HG03378 (cell line): ENCODE measurements around the gene ARHGEF4.
A peak's percentile ranks its signal among the peaks of the same experiment; 100 is the strongest.
"Not testable (repeated sequence)": the region's sequence is repeated elsewhere in the genome, so short reads cannot be mapped to it uniquely, and the experiment has no call there.

ENCODE experiments used
- ATAC-seq: cut with Tn5 transposase; IDR thresholded peaks from one replicate; pipeline ENCODE4 v1.9.1; 2021; ENCODE audit warnings: mild to moderate bottlenecking, moderate library complexity; ENCODE audit not compliant: unreplicated experiment

Gene ARHGEF4

DNA sequence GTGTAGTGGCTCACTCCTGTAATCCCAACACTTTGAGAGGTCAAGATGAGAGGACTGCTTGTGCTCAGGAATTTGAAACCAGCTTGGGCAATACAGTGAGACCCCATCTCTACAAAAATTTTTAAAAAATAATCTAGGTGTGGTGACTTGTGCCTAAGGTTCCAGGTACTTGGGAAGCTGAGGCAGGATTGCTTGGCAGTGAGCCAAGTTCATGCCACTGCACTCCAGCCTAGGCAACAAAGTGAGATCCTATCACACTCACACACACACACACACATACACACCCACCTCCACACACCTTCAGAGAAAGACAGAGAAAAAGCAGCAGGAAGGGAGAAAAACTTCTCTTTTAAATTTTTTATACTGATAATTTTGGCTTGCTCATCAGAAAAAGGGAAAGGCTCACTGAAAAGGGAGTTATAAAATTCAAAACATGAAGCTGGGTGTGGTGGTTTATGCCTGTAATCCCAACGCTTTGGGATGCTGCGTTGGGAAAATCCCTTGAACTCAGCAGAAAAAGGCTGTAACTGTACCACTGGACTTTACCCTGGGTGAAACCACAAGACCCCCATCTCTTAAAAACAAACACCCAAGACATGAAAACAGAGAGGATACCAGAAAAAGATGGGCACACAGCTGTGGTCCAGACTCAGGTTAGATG, 230.9 kb downstream of the ARHGEF4 start:
- ATAC-seq: no peak

DNA sequence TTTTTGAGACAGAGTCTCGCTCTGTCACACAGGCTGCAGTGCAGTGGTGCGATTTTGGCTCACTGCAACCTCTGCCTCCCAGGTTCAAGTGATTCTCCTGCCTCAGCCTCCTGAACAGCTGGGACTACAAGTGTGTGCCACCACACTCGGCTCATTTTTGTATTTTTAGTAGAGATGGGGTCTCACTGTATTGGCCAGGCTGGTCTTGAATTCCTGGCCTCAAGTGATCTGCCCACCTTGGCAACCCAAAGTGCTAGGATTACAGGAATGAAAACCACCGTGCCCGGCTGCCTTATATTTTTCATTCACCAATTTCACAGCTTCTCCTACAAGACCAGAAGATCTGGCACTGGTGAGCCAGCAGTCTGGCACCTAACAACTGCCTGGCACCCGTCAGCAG, 231.5 kb downstream of the ARHGEF4 start:
- ATAC-seq: not testable (repeated sequence)

DNA sequence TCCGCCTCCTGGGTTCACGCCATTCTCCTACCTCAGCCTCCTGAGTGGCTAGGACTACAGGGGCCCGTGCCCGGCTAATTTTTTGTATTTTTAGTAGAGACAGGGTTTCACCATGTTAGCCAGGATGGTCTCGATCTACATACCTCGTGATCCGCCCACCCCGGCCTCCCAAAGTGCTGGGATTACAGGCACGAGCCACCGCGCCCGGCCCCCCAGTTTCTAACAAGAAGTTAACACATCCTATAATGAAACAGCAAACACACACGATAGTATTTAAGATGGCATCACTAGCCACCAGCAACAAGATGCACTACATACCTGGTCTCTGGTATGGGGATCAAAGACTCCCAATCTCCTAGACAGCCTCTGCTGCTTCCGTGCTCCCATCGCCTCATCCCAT, 238.9 kb downstream of the ARHGEF4 start:
- not testable (repeated sequence) for ATAC-seq

DNA sequence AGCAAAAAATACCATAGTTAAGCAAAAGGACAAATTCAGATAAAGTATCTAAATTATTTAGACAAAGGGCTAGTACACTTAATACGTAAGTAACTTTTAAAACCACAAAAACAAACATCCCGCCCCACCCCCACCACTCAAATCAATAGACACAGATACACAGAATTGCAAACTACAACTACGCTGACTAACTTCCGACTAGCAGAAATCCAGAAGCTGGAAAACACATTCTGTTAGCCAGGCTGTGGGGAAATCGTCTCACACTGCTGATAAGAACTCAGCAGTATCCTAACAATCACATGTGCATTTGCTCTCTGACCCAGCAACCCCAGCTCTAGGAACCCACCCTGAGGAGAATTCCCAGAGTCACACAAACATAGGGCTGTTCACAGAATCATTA, 240.0 kb downstream of the ARHGEF4 start:
- no peak for ATAC-seq

DNA sequence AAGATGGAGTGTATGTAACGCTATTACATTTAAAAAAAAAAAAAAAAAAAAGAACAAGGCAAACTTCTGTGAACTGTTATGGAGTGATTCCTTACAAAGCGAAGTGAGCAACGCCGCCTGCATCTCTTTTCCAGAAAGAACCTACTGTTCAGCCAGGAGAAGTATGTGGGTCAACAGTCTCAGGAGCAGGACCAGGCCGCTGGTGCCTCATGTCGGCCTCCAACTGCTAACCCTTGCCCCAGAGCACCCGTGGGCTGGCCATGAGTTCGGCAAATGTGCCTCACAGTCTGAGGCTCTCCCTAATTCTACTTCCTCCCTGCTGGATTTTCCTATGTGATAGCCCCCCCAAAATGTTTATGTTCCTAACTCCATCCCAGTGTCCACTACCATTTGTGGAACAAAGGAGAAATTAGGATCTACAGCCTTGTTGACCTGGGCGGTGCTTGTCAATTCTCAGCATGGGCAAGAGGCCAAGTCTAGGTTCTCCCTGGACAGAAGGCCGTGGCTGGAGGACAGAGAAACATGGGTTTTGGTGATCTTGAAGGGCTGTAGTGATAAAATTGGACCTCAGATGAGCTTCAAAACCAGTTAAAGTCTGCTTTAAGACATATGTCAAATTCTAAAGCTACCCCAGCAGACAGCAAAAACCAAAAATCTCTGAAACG, 240.6 kb downstream of the ARHGEF4 start:
- ATAC-seq: no peak

DNA sequence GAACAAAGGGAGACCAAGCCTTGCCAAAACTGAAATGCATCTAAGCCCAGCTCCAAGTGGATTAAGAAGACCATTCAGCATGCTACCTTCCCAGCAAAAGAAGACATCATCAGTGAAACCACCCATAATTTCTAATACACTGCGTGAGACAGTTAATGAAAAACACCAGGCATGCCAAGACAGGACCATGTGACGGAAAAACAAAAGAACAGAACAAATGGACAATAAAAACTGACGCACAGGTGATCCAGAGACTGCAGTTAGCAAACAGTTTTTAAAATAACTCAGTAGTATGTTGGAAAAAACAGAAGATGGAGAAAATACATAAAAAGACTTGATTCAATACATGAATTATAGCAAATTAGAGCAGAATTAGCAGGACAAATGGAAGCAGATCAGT, 241.3 kb downstream of the ARHGEF4 start:
- no peak for ATAC-seq

DNA sequence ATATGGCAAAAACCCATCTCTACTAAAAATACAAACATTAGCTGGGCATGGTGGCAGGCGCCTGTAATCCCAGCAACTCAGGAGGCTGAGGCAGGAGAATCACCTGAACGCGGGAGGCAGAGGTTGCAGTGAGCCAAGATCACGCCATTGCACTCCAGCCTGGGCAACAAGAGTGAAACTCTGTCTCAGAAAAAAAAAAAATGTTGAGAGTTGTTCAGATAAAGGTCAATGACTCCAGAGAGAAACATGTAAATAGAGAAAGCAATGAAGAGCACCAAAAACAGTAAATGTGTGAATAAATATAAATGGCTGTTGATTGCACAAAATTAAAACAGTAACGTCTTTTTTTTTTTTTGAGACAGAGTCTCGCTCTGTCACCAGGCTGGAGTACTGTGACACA, 243.2 kb downstream of the ARHGEF4 start:
- not testable (repeated sequence) for ATAC-seq

DNA sequence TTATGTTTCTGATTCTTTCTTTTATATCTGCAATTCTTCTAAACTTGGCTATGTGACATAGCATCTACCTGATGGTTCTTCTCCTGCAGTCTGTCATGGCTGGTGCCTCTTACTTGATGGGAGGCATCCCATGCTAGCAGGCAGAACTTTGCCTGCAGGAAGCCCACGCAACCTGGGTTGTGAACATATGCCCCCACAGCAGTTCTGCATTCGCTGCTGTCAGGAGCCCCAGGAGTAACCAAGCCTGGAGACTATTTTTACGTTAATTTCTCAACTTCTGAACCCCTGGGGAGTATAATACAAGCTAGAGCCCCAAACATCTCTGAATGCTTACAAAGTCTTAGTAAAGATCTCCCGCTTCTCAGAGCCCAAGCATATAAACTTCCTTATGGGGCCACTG, 244.5 kb downstream of the ARHGEF4 start:
- ATAC-seq: no peak

DNA sequence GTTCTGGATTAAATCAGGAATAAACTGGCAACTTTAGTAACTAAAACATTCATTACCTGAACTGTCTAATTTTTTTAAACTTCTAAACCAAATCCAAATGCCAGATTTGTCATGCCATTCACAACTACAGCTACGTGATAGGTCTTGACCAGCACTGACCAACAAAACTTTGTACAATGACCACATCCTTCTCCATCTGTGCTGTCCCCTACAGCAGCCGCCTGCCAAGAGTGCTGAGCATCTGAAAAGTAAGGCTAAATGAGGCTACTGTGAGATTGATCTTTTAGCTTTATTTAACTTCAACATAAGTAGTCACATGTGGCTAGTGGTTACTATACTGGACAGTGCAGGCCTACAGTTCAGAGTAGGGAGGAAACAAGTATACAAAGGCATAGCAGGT, 248.9 kb downstream of the ARHGEF4 start:
- ATAC-seq: no peak

DNA sequence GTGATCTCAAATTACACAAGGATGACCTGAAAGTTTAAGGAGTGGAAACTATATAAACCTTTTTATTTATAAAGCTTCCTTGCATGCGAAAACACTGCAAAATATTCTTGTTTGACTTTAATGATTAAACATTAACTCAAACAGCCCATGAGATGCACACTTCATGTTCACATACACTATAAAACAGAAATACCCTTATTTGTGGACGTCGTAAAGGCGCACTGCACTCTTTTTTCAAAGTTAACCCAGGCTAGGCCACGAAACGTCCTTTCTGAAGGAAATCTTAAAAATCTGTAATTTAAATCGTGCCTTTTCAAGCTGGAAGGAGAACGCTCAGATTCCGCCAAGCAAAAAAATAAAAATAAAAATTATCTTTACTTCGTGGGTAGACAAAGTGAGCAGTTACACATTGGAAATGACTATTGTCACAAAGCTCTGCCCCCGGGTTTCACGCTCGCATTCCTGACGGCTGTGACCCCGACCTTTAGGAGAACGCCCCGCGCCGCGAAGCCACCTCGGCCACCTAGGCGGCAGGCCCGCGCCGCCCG, 255.8 kb downstream of the ARHGEF4 start:
- peak; percentile 7 for ATAC-seq

DNA sequence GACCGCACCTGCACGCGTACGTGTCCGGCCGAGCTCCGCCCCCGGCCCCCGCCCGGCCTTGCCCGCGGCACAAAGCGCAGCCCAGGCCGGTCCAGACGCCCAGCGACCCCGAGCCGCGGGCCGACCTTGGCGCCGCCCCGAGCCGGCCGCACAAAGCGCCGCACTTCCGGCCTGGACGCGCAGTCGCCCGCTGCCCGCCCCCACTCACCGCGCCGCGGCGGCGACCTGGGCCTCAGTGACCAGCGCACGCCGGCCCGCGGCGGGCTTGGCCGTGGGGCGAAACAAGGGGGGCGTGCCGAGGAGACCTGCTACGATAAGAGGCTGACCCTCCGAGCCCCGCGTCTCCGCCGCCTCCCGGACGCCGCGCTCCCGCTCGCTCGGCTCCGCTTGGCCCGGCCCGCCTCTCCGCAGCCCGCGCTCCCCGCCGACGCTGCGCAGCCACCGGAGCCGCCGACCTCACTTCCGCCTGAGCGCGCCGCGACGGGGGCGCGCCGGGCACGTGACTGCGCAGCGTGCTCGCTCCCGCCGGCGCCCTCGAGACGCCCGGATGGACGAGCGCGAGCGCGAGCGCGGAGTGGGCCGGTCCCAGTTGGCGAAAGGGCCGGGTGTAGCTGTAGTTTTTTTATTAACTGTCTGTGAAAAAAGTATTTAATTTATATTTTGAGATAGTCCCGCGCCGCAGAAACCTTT, 256.4 kb downstream of the ARHGEF4 start, which contains the start of gene FAM168B:
TSS of gene FAM168B (minus strand) at position 455 of the 690 bp plus-strand sequence. CDS start 10,814 bp downstream, outside the sequence.
- peak; percentile 67 for ATAC-seq

DNA sequence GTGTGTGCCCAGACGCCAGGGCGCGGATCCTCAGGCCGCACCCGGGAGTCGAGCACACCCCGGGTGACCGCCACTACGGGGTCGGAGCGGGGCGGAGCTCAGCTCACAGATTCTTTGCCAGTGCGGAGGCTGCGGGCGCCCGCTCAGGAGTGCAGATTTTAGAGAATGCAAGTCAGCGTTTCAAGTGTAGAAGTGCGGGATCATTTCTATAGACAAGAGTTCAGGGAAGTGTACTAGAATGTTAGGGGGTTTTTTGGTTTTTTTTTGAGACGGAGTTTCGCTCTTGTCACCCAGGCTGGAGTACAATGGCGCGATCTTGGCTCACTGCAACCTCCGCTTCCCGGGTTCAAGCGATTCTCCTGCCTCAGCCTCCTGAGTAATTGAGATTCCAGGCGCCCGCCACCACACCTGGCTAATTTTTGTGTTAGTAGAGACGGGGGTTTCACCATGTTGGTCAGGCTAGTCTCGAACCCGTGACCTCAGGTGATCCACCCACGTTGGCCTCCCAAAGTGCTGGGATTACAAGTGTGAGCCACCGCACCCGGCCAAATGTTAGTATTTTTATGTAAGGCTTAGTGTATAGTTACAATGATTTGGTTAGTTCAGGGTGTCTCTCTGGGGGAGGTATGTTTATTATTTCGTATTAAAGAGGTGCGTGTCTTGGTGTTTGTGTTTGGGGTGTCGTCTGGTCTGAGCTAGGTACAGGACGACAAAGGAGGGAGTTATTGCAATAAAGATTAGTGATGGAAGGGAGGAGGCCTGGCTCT, 257.2 kb downstream of the ARHGEF4 start:
- ATAC-seq: peak; percentile 74

DNA sequence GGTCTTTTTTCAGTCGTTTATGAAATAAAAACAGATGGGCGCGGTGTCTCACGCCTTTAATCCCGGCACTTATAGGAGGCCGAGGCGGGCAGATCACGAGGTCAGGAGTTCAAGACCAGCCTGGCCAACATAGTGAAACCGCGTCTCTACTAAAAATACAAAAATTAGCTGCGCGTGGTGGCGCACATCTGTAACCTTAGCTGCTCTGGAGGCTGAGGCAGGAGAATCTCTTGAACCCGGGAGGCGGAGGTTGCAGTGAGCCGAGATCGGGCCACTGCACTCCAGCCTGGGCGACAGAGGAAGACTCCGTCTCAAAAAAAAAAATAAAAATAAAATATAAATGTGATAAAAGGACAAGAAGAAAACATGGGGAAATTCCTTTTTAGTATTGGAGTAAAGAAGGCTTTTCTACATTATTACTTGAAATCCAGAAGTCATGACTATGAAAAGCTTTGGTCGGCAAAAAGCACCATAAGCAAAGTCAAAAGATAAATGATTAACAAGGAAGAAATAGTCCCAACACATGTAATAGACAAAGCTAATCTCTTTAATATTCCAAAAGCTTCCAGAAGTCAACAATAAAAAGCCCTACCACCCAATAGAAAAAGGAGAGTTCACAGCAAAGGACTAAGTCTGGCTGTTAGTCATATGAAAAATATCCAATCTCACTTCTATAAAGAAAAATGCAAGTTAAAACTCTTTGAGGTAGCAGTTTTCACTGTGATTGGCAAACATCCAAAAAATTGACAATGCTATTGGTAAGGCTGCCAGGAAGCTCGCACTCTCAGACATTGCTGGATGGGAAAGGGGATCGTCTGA, 258.0 kb downstream of the ARHGEF4 start:
- no peak for ATAC-seq
